Stimulated activated CD8-positive, alpha-beta memory T cell treated with anti-CD3 and anti-CD28 coated beads, Interleukin-4, amount 100 ng/mL, for 1 hour (primary cell): ENCODE results near the gene ARAP1.

Experiments used
- DNase-seq, 2 donors: peaks; one replicate each; pipeline ENCODE4 v3.0.0-alpha.2; 2020; ENCODE audit warnings: low read depth in 2 of 2, low spot score in 1 of 2

The ARAP1 gene

DNA sequence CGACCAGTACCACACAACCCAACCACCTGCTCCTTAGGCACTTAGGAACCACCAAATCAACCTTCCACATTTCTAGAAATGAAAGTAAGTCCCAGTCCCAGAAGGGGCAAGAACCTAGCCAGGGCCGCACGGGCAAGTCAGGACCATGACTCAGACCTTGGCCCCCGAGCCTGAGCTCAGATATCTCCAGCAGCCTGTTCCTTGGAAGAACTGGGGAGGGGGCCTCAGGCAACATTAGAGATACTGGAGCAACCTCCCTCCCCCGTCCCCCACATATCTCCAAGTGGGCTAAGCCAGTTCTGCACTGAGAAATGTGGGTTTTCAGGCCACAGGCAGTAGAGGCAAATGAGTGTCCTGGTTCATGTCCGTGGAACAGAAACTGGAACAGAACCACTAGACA lies 7.7 kb downstream of the ARAP1 start:
- DNase-seq, result no peak

- DNase-seq, result no peak
These were observed 8.6 kb downstream of the ARAP1 start for GRCh38 chr11:72743321-72744221.

- no peak for DNase-seq
These were observed 9.5 kb downstream of the ARAP1 start for GRCh38 chr11:72742513-72743320.

DNA sequence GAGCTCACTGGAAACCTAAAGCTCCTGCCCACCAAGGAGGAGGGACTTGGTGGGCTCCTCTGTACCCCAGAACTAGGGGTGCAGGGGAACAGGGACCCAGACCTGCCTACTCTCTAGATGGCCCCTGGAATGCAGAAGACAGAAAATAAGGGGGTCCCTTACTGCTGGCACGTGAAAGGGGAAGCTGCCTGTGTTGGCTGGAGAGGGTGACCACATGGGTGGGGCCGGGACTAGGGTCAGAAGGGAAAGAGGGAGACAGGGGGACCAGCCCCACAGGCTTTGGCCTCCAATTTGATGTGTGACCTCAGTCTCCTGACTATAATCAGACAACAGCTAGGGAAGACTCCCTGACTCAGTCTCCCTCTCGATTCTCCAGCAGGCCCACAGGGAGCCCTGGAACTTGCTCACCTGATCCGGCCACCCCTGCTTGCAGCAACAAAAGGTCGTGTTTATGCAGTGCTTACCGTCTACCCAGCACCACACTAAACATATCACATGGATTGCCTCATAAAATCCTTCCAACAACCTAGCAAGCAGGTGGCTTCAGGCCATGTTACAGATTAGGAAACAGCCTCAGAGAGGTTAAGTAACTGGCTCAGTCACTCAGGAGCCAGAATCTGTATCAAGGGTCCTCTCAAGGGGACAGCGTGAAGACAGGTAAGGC lies 10.2 kb downstream of the ARAP1 start:
- no peak for DNase-seq

DNA sequence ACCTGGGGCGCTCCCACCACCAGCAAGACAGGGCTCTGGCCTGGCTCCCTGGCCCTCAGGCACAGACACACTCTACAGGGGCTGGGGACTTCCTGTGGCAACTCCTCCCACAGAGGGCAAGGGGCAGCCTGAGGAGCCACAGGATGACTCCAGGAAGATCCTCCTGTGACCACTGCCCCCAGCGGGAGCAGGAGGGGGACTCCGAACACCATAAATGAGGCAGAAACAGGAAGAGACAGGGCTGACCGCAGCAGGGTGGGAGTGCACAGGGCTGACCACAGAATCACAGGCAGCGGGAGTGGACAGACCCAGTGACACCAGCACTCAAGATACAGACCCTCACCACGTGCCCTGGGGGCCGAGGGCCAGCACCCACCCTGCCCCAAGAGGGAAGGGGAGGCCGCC lies 10.8 kb downstream of the ARAP1 start:
- no peak for DNase-seq

DNA sequence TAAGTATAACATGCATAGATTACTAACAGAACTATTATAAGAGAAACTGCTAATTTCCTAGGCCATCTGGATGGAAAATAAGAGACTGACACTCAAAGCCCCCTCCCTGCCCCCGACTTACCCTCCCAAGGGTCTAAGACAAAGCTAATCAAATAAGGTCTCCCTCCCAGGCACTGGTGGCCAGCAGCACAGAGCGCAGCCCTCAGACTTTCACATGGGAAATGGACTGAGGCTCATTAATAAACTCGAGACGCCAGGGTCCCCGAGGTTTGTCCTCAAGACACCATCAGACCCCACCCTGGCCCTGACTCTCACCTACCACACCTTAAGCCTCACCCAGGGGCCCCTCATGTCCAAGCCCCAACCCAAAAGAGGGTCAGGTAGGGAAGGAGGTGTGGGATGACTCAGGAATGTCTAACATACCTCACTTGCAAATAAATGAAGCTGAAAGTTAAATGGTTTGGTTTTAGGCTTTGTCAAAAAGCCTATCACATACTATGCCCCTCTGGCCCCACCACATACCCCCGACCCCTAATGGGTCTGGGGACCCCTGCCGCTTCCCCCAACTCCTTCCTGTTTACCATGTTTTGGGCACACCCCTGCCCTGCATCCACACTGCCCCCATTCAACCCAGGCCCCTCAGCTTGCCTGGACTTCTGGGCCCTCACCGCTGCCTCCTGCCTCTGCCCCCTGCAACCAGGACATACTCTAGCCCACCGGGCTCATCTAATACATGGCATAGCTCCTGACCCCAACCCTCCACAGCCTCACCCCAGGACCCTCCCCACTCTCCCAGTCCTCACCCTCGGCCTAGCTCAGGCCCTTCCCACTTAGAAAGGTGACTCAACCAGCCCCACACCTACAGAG lies 11.4 kb downstream of the ARAP1 start:
- no peak for DNase-seq

DNA sequence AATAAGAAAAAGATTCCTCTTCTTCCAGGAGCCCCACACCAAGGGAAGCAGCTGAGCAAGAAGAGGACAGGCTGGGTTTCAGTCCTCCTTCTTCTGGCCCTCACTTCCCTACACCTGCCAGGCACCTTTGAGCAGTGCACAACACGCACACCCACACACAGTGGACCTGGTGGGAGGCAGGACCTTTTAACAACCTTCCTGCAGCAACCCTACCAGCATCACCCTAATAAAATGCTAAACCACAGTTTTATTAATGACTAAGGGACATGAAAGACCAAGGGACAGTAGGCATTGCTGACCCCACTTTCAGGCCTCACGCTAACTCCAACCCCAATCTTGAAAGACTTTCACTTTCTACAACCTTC lies 12.2 kb downstream of the ARAP1 start:
- DNase-seq, result no peak

- DNase-seq, result no peak
These were observed 12.8 kb downstream of the ARAP1 start for GRCh38 chr11:72739240-72740059.

DNA sequence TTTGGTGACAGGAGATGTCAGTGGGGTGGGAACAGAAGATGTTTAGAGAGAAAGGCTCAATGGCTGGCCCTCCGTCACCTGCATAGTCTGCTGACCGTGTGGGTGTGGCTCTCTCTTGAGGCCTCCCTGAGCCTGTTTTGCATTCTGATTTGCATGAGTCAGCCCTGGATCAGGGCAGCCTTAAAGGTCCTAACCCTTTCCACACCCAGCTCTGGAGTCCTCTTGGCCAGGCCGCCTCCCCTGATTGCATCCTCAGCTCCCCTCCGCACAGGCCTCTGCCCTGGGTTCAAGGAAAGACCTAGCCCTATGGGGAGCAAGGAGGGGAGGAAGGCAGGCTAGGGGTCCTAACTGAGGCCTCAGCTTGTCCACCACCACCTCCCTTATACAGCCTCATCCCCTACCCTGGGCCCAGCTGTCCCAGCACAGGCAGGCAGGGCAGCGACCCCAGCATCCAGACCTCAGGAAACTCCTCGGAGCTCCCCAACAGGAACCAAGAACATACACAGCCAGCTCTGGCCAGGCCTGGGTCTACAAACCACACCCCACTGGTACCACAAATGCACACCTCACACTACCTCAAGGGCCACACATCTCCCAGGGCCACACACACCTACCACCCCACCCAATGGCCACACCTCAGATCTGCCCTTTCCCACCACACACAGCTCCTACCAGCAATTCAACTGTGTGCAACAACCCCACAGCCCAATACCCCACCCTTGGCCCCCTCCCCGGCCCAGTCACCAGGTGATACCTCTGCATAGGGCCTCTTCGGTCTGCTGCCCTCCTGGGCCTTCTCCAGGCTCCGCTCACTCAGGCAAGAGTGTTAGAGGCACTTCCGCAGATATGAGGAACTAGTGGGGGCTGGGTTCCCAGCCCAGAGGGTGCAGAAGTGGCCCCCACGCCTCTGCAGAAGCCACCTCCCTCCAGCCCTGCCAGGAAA lies 13.7 kb downstream of the ARAP1 start:
- no peak for DNase-seq

GRCh38 chr11:72737336-72737735 lies 14.9 kb downstream of the ARAP1 start:
- no peak for DNase-seq

DNA sequence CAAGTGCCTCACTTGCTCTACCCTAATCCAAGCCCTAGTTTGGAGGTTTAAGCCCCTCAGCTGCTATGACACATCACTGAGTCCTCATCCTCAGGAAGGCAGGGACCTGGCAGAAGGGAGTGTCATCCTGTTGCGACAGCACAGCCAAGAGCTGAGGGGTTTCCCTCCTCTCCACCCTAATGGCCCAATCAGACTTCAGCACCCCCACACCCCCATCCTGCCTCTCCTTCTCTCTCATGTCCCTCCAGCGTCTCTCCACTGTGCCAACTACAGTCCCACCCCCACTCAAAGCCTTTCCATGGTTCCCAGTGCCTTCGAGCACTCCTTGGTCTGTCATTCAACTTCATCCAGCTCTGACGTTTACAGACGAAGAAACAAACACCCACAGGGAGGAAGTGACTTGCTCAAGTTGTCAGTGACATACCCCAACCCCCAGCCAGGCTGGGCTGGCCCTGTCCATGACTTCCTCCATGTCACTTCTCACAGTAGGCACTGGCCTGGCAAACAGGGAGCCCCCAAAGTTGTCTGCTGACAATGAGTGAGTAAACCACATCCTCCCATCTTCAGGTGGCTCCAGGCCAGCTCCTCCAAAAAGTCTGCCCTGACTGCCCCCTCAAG lies 15.6 kb downstream of the ARAP1 start:
- DNase-seq, result peak; percentile 37 to 42

DNA sequence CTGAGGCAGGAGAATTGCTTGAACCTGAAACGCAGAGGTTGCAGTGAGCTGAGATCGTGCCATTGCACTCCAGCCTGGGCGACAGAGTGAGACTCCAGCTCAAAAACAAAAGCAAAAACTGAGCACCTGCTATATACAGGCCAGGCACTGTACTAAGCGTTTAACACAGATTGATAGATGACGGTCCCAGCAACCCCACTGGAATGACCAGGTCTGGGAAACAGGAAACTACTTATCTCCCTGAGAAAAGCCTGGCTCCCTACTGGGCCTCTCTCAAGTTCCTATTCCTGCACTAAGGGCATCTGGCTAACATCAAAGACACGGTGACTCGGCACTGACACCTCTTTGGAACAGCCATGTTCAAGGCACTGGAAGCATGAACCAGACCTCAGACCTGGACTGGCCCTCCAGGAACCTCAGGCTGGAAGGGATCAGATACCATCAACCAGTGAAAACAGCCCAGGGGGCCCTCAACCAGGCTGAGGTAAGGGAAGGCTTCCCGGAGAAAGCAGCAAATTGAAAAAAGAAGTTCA lies 16.6 kb downstream of the ARAP1 start:
- DNase-seq, result no peak

GRCh38 chr11:72732329-72732728 lies 19.9 kb downstream of the ARAP1 start:
- DNase-seq, result no peak

DNA sequence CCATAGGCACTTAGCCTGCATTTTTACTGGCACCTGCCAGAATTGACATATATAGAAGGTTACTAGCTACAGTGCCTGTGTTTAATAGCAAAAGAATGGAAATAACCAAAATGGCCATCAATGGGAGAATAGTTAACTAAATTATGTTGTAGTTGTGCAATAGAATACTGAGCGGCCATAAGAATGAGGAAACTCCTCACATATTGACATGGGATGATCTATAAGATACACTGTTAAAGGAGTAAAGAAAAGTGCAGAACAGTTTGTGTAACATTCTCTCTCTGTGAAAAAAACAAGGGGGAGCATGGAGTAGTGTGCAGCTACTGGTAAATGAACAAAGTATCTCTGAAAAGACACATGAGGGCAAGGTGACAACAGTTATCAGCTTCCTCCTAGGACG lies 21.5 kb downstream of the ARAP1 start:
- no peak for DNase-seq

GRCh38 chr11:72730243-72730642 lies 22.0 kb downstream of the ARAP1 start:
- DNase-seq, result no peak

DNA sequence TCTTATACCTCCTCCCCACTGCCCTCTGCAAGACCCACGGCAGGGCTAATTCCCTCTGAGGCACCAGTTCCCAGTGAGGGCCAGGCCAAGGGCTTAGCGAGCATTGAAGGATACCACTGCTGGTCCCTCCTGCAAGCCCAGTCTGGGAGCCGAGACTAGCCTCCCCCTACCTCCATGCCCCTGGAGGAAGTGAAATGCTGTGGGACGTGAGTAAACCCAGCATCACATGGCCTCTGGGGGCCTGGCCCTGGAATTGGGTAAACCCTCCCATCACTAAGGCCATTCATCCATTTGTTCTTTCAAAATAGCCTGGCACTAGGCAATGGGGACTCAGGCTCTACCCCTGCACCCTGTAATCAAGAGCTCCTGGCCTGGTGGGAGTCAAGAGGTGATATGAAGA lies 24.7 kb downstream of the ARAP1 start:
- no peak for DNase-seq

DNA sequence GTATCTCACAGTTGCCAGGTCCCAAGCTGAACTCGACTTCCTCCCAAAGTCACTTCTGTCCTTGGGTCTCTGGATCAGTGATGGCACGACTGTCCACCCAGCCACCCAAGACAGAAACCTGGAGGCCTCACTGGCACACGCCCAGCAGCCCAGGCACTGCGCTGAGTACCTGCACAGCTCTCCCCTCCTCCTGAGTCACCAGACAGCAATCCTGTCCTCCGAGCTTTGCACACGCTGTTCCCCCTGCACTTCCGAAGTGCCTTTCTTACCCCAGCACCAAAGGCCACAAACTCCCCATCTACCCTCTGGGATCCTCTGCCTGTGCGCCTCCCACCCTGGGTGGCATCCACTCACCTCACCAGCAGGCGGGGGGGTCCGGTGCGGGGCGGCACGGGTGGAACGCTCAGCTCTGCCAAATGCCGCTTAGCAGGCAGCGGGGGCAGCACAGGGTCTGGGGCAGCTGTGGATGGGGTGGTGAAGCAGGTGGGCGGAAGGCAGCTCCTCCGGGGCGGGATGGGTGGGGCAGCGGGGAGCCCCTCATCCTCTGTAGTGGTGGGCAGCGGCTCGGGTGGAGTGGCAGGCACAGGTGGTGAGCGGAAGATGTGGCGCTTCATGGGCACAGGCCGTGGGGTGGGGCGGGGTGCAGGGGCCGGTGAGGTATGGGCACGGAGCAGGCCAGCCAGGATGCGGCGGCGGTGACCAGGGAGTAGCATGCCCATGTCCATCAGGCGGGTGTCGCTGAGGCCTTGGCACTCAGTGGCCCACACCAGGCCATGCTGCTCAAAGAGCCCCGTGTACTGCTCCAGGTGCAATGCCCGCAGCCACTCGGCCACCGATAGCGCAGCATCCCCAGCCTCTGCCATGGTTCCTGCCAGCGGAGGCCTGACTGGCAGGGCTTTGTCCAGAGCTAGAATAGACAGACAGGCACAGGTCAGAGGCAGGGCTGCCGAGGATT lies 25.7 kb downstream of the ARAP1 start:
- no peak for DNase-seq
